K562 (cell line): ENCODE data around the gene ACVR2B. TPM values are rescaled to one million over a fixed set of nuclear protein-coding genes. Genes with fewer than 3 reads are reported as not detected.

Source experiments
- CC2D1A ChIP-seq: fragments of 450-650 bp; IDR thresholded peaks from 2 replicates; pipeline ENCODE4 v1.6.1; 2017; ENCODE audit warnings: mild to moderate bottlenecking
- E2F8 ChIP-seq: fragments of 450-650 bp; IDR thresholded peaks from 2 replicates; pipeline ENCODE4 v1.7.1; 2018; ENCODE audit warnings: mild to moderate bottlenecking, low read depth; ENCODE audit not compliant: partially characterized antibody
- ETV1 ChIP-seq: fragments of 450-650 bp; conservative IDR thresholded peaks from 2 replicates; pipeline ENCODE4 v1.6.1; 2016; ENCODE audit warnings: missing genetic modification characterization, control low read depth, low read depth, missing compliant biosample characterization
- FOXM1 ChIP-seq, 2 experiments: fragments of 450-650 bp in 1 of 2; sonication (generic) in 1 of 2; formaldehyde crosslinking in 1 of 2; IDR thresholded peaks; 2 replicates each; pipeline versions ENCODE4 v1.6.1 to v1.9.0; 2017 to 2022; ENCODE audit warnings: low read depth in 2 of 2, mild to moderate bottlenecking in 2 of 2, missing genetic modification reagents in 1 of 2, moderate library complexity in 1 of 2
- HDAC3 ChIP-seq: fragments of 450-650 bp; IDR thresholded peaks from 2 replicates; pipeline ENCODE4 v1.6.1; 2018; ENCODE audit warnings: borderline replicate concordance, mild to moderate bottlenecking, moderate library complexity; ENCODE audit not compliant: partially characterized antibody
- MIER1 ChIP-seq: fragments of 450-650 bp; IDR thresholded peaks from 2 replicates; pipeline ENCODE4 v1.6.1; 2016; ENCODE audit warnings: antibody characterized with exemption, mild to moderate bottlenecking, low read depth
- NELFE ChIP-seq: IDR thresholded peaks from 2 replicates; pipeline ENCODE4 v1.6.1; 2011; ENCODE audit warnings: mild to moderate bottlenecking; ENCODE audit not compliant: insufficient read depth, insufficient read length
- TCFL5 ChIP-seq: fragments of 250-450 bp; sonication (Bioruptor Pico); conservative IDR thresholded peaks from 2 replicates; pipeline ENCODE4 v1.6.1; 2021; ENCODE audit warnings: mild to moderate bottlenecking, moderate library complexity, matching md5 sums
- USF1 ChIP-seq: sonication (generic); formaldehyde crosslinking; IDR thresholded peaks from 2 replicates; pipeline ENCODE4 v1.9.0; 2022; ENCODE audit warnings: mild to moderate bottlenecking, missing genetic modification reagents
- ZBED1 ChIP-seq: IDR thresholded peaks from 2 replicates; pipeline ENCODE4 v1.6.1; 2014
- ZNF79 ChIP-seq: fragments of 250-450 bp; sonication (Bioruptor Pico); IDR thresholded peaks from 2 replicates; pipeline ENCODE4 v1.4.0; 2020; ENCODE audit warnings: low read depth, mild to moderate bottlenecking, moderate library complexity
- polyA plus RNA-seq, 8 experiments: library from polyadenylated mRNA; depleted of rRNA in 4 of 8; stranded (reverse) in 5 of 8; unstranded in 3 of 8; fragments of >200 nt; fragmentation: Nextera tagmentation in 2 of 8; fragmentation: Illumina TruSeq in 1 of 8; extraction: Ambion mirVana in 2 of 8; extraction: Trizol in 1 of 8; gene quantifications; 2 replicates each; pipeline versions ENCODE4 v1.2.1 to v1.2.3, GENCODE V29; 2011 to 2014; ENCODE audit warnings: inconsistent platforms in 1 of 8, missing spikeins in 1 of 8
- total RNA-seq, 7 experiments: library from RNA; depleted of rRNA in 6 of 7; stranded (reverse); fragments of >200 nt in 6 of 7; fragmentation: Illumina TruSeq in 2 of 7; extraction: Trizol in 2 of 7; gene quantifications; 2 replicates each; pipeline versions ENCODE4 v1.2.1 to v1.2.3, GENCODE V29; 2011 to 2021; ENCODE audit warnings: low replicate concordance in 1 of 7
- TF ChIP-seq, protein P1 (sequence below), 3 experiments: IDR thresholded peaks in 2 of 3; conservative IDR thresholded peaks in 1 of 3; 2 replicates each; pipeline ENCODE4 v1.5.1; 2011 to 2012; ENCODE audit warnings: low read length in 3 of 3, mild to moderate bottlenecking in 3 of 3, control low read depth in 2 of 3, improper control_type of control experiment in 1 of 3, inconsistent platforms in 1 of 3, low read depth in 1 of 3, mixed read lengths in 1 of 3, moderate library complexity in 1 of 3; ENCODE audit not compliant: insufficient read depth in 2 of 3
- TF ChIP-seq, protein P2 (sequence below), 2 experiments: fragments of 200-800 bp in 1 of 2; sonication (Bioruptor generic) in 1 of 2; sonication (generic) in 1 of 2; formaldehyde crosslinking in 1 of 2; IDR thresholded peaks in 1 of 2; conservative IDR thresholded peaks in 1 of 2; 2 replicates each; pipeline versions ENCODE4 v1.5.0 to v1.6.1; 2016 to 2020; ENCODE audit warnings: missing compliant biosample characterization in 1 of 2, missing genetic modification characterization in 1 of 2, missing genetic modification reagents in 1 of 2
- TF ChIP-seq, protein P3 (sequence below): IDR thresholded peaks from 2 replicates; pipeline ENCODE4 v1.6.1; 2011; ENCODE audit warnings: borderline replicate concordance, low read depth, mild to moderate bottlenecking, moderate library complexity, low read length; ENCODE audit not compliant: insufficient read depth, poor library complexity, severe bottlenecking
- TF ChIP-seq, protein P4 (sequence below): fragments of 450-650 bp; IDR thresholded peaks from 2 replicates; pipeline ENCODE4 v1.6.1; 2016

Gene ACVR2B
- total and polyA plus RNA-seq, 9 of the 15 experiments (the other 6 are each of a cell fraction or from before 2014, with no cell fraction given), result 1.8 to 23.7 (median 7.1) TPM

- TF ChIP-seq FOXM1 (IDR thresholded peaks at IDR 0.05; ENCODE audit: low read depth) (no peak), FOXM1 (CRISPR knock-in tag; IDR thresholded peaks at IDR 0.05; ENCODE audit: low read depth) (no peak), ZNF79 (no peak), ETV1 (tag) (no peak; the same call in 1 of the 2 replicates), MIER1 (no peak), CC2D1A (0 out of 2 replicates have a peak, but pooled peaks have one; percentile 57), ZBED1 (no peak), E2F8 (no peak), HDAC3 (no peak), TCFL5 (CRISPR knock-in tag) (no peak), NELFE (no peak), USF1 (CRISPR knock-in tag) (0 out of 2 replicates have a peak, but pooled peaks have one; percentile 17)
- TF ChIP-seq, protein P1, sequence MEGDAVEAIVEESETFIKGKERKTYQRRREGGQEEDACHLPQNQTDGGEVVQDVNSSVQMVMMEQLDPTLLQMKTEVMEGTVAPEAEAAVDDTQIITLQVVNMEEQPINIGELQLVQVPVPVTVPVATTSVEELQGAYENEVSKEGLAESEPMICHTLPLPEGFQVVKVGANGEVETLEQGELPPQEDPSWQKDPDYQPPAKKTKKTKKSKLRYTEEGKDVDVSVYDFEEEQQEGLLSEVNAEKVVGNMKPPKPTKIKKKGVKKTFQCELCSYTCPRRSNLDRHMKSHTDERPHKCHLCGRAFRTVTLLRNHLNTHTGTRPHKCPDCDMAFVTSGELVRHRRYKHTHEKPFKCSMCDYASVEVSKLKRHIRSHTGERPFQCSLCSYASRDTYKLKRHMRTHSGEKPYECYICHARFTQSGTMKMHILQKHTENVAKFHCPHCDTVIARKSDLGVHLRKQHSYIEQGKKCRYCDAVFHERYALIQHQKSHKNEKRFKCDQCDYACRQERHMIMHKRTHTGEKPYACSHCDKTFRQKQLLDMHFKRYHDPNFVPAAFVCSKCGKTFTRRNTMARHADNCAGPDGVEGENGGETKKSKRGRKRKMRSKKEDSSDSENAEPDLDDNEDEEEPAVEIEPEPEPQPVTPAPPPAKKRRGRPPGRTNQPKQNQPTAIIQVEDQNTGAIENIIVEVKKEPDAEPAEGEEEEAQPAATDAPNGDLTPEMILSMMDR (IDR thresholded peaks at IDR 0.05 in 2 of 3, conservative IDR thresholded peaks at IDR 0.05 in 1 of 3; ENCODE audit: insufficient read depth in 2 of 3, low read depth in 1 of 3, low read length in 3 of 3), result peak; percentile 80 to 91 (median 86)
- TF ChIP-seq, protein P2, sequence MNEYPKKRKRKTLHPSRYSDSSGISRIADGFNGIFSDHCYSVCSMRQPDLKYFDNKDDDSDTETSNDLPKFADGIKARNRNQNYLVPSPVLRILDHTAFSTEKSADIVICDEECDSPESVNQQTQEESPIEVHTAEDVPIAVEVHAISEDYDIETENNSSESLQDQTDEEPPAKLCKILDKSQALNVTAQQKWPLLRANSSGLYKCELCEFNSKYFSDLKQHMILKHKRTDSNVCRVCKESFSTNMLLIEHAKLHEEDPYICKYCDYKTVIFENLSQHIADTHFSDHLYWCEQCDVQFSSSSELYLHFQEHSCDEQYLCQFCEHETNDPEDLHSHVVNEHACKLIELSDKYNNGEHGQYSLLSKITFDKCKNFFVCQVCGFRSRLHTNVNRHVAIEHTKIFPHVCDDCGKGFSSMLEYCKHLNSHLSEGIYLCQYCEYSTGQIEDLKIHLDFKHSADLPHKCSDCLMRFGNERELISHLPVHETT (CRISPR knock-in tag; conservative IDR thresholded peaks at IDR 0.05 in 1 of 2, IDR thresholded peaks at IDR 0.05 in 1 of 2), result no peak
- TF ChIP-seq, protein P3, sequence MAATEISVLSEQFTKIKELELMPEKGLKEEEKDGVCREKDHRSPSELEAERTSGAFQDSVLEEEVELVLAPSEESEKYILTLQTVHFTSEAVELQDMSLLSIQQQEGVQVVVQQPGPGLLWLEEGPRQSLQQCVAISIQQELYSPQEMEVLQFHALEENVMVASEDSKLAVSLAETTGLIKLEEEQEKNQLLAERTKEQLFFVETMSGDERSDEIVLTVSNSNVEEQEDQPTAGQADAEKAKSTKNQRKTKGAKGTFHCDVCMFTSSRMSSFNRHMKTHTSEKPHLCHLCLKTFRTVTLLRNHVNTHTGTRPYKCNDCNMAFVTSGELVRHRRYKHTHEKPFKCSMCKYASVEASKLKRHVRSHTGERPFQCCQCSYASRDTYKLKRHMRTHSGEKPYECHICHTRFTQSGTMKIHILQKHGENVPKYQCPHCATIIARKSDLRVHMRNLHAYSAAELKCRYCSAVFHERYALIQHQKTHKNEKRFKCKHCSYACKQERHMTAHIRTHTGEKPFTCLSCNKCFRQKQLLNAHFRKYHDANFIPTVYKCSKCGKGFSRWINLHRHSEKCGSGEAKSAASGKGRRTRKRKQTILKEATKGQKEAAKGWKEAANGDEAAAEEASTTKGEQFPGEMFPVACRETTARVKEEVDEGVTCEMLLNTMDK, result peak; percentile 32
- TF ChIP-seq, protein P4, sequence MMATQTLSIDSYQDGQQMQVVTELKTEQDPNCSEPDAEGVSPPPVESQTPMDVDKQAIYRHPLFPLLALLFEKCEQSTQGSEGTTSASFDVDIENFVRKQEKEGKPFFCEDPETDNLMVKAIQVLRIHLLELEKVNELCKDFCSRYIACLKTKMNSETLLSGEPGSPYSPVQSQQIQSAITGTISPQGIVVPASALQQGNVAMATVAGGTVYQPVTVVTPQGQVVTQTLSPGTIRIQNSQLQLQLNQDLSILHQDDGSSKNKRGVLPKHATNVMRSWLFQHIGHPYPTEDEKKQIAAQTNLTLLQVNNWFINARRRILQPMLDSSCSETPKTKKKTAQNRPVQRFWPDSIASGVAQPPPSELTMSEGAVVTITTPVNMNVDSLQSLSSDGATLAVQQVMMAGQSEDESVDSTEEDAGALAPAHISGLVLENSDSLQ, result no peak
Observed at GRCh38 chr3:38479431-38480092, 25.9 kb downstream of the ACVR2B start (continued).
